ENCODE measurements around the gene ZP1. TPM values are rescaled to one million over a fixed set of nuclear protein-coding genes. Genes with fewer than 3 reads are reported as not detected.

The ZP1 gene
- total and polyA plus RNA-seq, 2 experiments from 2014 or later, result not detected

GRCh38 chr11:60830478-60831142, 36.7 kb upstream of the ZP1 start:
- H3K4me3 Mint-ChIP-seq, result no peak overlapping the region
- no peaks in the 10 kb centered on the region for H3K9me3 Mint-ChIP-seq
- Histone ChIP-seq H3K9me2 (ENCODE audit: insufficient read depth) (no peaks in the 10 kb centered on the region), H3K79me2 (replicated peaks; ENCODE audit: insufficient read depth) (no peaks in the 10 kb centered on the region), H3F3A (replicated peaks; ENCODE audit: low read depth) (no peaks in the 10 kb centered on the region), H3K27me3 (ENCODE audit: insufficient read depth) (no peaks in the 10 kb centered on the region), H4K20me1 (replicated peaks; ENCODE audit: insufficient read depth) (no peaks in the 10 kb centered on the region; the same call in 1 of the 2 replicates), H3K27ac (ENCODE audit: low read depth) (no peak overlapping the region), H2AFZ (no peak overlapping the region), H3K4me2 (no peak overlapping the region), H3K4me1 (ENCODE audit: insufficient read depth) (no peaks in the 10 kb centered on the region; the same call in 1 of the 2 replicates), H3K36me3 (ENCODE audit: insufficient read depth) (no peaks in the 10 kb centered on the region), H3K4me3 (no peak overlapping the region)
- DNase-seq (ENCODE audit: low spot score), result no peak
- ATAC-seq, result peak; percentile 25
- TF ChIP-seq EZH2phosphoT487 (IDR thresholded peaks at IDR 0.05; ENCODE audit: unreplicated experiment) (no peak), CREB1 (CRISPR knock-in tag; IDR thresholded peaks at IDR 0.05; ENCODE audit: low read depth) (no peak), ZNF462 (CRISPR knock-in tag; IDR thresholded peaks at IDR 0.05) (no peak), ZNF114 (CRISPR knock-in tag; IDR thresholded peaks at IDR 0.05) (no peak), ETS1 (IDR thresholded peaks at IDR 0.05) (no peak), STAT1 (IDR thresholded peaks at IDR 0.05; ENCODE audit: unreplicated experiment) (no peak), EZH2 (IDR thresholded peaks at IDR 0.05; ENCODE audit: low read depth, unreplicated experiment) (no peak), NANOG (IDR thresholded peaks at IDR 0.05; ENCODE audit: borderline replicate concordance) (no peak), CTCF (conservative IDR thresholded peaks at IDR 0.05; ENCODE audit: low read depth in 2 of 2) (no peak), ZNF331 (CRISPR knock-in tag; IDR thresholded peaks at IDR 0.05; ENCODE audit: low read depth) (no peak), POLR2AphosphoS5 (IDR thresholded peaks at IDR 0.05; ENCODE audit: low read depth) (no peak), JUNB (IDR thresholded peaks at IDR 0.05; ENCODE audit: unreplicated experiment) (no peak)
- TF ChIP-seq, protein P1, sequence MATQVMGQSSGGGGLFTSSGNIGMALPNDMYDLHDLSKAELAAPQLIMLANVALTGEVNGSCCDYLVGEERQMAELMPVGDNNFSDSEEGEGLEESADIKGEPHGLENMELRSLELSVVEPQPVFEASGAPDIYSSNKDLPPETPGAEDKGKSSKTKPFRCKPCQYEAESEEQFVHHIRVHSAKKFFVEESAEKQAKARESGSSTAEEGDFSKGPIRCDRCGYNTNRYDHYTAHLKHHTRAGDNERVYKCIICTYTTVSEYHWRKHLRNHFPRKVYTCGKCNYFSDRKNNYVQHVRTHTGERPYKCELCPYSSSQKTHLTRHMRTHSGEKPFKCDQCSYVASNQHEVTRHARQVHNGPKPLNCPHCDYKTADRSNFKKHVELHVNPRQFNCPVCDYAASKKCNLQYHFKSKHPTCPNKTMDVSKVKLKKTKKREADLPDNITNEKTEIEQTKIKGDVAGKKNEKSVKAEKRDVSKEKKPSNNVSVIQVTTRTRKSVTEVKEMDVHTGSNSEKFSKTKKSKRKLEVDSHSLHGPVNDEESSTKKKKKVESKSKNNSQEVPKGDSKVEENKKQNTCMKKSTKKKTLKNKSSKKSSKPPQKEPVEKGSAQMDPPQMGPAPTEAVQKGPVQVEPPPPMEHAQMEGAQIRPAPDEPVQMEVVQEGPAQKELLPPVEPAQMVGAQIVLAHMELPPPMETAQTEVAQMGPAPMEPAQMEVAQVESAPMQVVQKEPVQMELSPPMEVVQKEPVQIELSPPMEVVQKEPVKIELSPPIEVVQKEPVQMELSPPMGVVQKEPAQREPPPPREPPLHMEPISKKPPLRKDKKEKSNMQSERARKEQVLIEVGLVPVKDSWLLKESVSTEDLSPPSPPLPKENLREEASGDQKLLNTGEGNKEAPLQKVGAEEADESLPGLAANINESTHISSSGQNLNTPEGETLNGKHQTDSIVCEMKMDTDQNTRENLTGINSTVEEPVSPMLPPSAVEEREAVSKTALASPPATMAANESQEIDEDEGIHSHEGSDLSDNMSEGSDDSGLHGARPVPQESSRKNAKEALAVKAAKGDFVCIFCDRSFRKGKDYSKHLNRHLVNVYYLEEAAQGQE (IDR thresholded peaks at IDR 0.05; ENCODE audit: unreplicated experiment), result no peak
- H3K27me3 Mint-ChIP-seq (ENCODE audit: insufficient read depth, low read depth, poor library complexity), result no peaks in the 10 kb centered on the region
- H3K27ac Mint-ChIP-seq, result no peak overlapping the region
- H3K36me3 Mint-ChIP-seq (ENCODE audit: low read depth), result no peaks in the 10 kb centered on the region
- H3K4me1 Mint-ChIP-seq, result no peaks in the 10 kb centered on the region

All from GM23338 (cell line).